Measurements from ENCODE around the gene CCDC185.

- TF ChIP-seq CTCF (IDR thresholded peaks at IDR 0.05; ENCODE audit: low read depth, low read length) = no peak
- TF ChIP-seq POLR2A (IDR thresholded peaks at IDR 0.05; ENCODE audit: extremely low read depth, insufficient read length) = no peak
- no peak for TF ChIP-seq MAX (IDR thresholded peaks at IDR 0.05; ENCODE audit: low read depth, low read length)
- TF ChIP-seq MYC (IDR thresholded peaks at IDR 0.05; ENCODE audit: low read depth, low read length) = no peak
Observed at GRCh38 chr1:223413216-223413615, 20.0 kb downstream of the CCDC185 start.

Data from NB4 (cell line).